Activated naive CD4-positive, alpha-beta T cell treated with Interleukin-2 at 50 U/mL for 16 hours (primary cell): ENCODE data around the gene DOCK4.
"Not testable (repeated sequence)": the region's sequence is repeated elsewhere in the genome, so short reads cannot be mapped to it uniquely, and the experiment has no call there.

Source experiments
- DNase-seq: peaks from one replicate; pipeline ENCODE4 v3.0.0-alpha.2; 2020

DOCK4 gene

GRCh38 chr7:111927353-111928019 lies 278.7 kb downstream of the DOCK4 start:
- no peak for DNase-seq

- no peak for DNase-seq
Measured at GRCh38 chr7:111920329-111920728, 285.9 kb downstream of the DOCK4 start.

GRCh38 chr7:111919631-111920179 lies 286.5 kb downstream of the DOCK4 start:
- no peak for DNase-seq

GRCh38 chr7:111919164-111919563 lies 287.0 kb downstream of the DOCK4 start:
- no peak for DNase-seq

- no peak for DNase-seq
Measured at GRCh38 chr7:111918461-111918860, 287.7 kb downstream of the DOCK4 start.

GRCh38 chr7:111917404-111917803 lies 288.8 kb downstream of the DOCK4 start:
- not testable (repeated sequence) for DNase-seq

- no peak for DNase-seq
Measured at GRCh38 chr7:111914291-111914690, 291.9 kb downstream of the DOCK4 start.

GRCh38 chr7:111911166-111911961 lies 294.8 kb downstream of the DOCK4 start:
- no peak for DNase-seq

- DNase-seq = no peak
Measured at GRCh38 chr7:111910656-111911055, 295.5 kb downstream of the DOCK4 start.

GRCh38 chr7:111908673-111909072 lies 297.5 kb downstream of the DOCK4 start:
- not testable (repeated sequence) for DNase-seq

GRCh38 chr7:111903797-111904196 lies 302.4 kb downstream of the DOCK4 start:
- DNase-seq = no peak

- no peak for DNase-seq
Measured at GRCh38 chr7:111903016-111903415, 303.2 kb downstream of the DOCK4 start.

- DNase-seq = no peak
Measured at GRCh38 chr7:111900283-111900682, 305.9 kb downstream of the DOCK4 start.

GRCh38 chr7:111895049-111895448 lies 311.1 kb downstream of the DOCK4 start:
- no peak for DNase-seq

- no peak for DNase-seq
Measured at GRCh38 chr7:111894518-111894917, 311.7 kb downstream of the DOCK4 start.

GRCh38 chr7:111893190-111893589 lies 313.0 kb downstream of the DOCK4 start:
- no peak for DNase-seq

GRCh38 chr7:111892588-111892987 lies 313.6 kb downstream of the DOCK4 start:
- DNase-seq = no peak

GRCh38 chr7:111887734-111888133 lies 318.5 kb downstream of the DOCK4 start:
- no peak for DNase-seq

- DNase-seq = no peak
Measured at GRCh38 chr7:111886233-111886632, 320.0 kb downstream of the DOCK4 start.

- no peak for DNase-seq
Measured at GRCh38 chr7:111883241-111883640, 323.0 kb downstream of the DOCK4 start.

- no peak for DNase-seq
Measured at GRCh38 chr7:111878785-111879184, 327.4 kb downstream of the DOCK4 start.

GRCh38 chr7:111877931-111878330 lies 328.3 kb downstream of the DOCK4 start:
- no peak for DNase-seq

- DNase-seq = no peak
Measured at GRCh38 chr7:111873963-111874690, 332.1 kb downstream of the DOCK4 start.

- no peak for DNase-seq
Measured at GRCh38 chr7:111873326-111873646, 332.9 kb downstream of the DOCK4 start.
